ENCODE results near the gene REEP3.

- TF ChIP-seq CTCF (conservative IDR thresholded peaks at IDR 0.05; ENCODE audit: low read depth, low read length) = no peak
- no peak for TF ChIP-seq EZH2 (IDR thresholded peaks at IDR 0.05; ENCODE audit: borderline replicate concordance, low read depth, low read length, poor library complexity, severe bottlenecking)
Measured at GRCh38 chr10:63622097-63622496, 100.9 kb downstream of the REEP3 start.

All from A673 (cell line).